ENCODE data around the gene SORCS2.

DNA sequence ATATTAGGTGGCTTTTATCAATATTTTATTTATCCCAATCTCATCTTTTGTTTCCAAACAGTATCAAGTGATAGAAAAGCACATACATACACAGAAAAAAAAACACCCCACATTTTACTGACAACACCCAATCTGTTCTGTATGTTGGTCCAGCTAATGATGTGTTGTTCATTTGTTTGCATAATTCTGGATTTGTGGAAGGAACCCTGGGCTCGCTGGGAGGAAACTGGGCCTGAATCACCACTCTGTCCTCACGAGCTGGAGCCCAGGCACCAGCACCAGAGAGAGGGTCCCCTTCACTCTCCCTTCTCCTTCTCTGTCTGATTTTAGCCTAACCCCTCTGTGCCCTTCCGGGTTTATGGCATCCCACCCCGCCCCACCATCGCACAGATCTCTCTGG, 162.6 kb downstream of the SORCS2 start:
- TF ChIP-seq SUZ12 (IDR thresholded peaks at IDR 0.05; ENCODE audit: extremely low read depth, insufficient read depth, insufficient read length) (no peak), ZNF274 (IDR thresholded peaks at IDR 0.05; ENCODE audit: low read depth, low read length) (no peak), YY1 (IDR thresholded peaks at IDR 0.05; ENCODE audit: insufficient read depth, insufficient read length) (no peak)
